CD4-positive, alpha-beta T cell treated with Interleukin-17A for 1 hour (primary cell): Measurements from ENCODE around the gene PYGL.
A peak's percentile ranks its signal among the peaks of the same experiment; 100 is the strongest.

ENCODE experiments used
- DNase-seq: peaks from one replicate; pipeline ENCODE4 v3.0.0-alpha.2; 2020

The PYGL gene

DNA sequence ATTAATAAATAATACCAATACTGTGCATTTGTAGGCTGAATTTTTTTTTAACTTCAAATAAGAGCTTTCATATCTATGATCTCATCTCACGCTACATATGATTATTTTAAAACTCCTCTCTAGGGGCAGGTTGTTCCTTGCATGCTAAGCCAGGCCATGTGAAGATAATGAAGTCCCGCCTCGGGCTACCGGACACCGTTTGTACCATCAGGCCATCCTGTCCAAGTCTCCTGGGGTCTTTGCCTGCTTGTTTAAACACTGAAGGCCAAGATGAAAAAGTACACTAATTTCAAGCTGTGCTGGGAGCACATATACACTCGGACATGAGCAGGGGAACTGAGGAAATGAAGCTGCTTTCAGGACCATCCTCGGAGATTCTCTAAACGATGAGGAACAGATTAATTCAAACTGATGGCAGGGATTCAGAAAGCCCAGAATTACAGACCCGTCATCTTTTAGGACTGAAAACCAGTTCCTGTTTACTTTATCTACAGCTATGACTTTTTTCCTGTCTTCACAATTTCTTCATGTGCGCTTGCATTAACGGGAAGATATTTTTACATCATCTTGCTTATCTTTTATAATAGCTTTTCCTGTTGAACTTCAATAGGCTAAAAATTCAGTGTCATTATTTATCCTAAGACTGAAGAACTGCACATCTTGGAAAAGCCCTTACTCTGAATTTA is 78.7 kb downstream of the PYGL start:
- no peak for DNase-seq

GRCh38 chr14:50864946-50865345 is 79.3 kb downstream of the PYGL start:
- no peak for DNase-seq

- DNase-seq: no peak
These were observed 80.0 kb downstream of the PYGL start for GRCh38 chr14:50864237-50864636.

DNA sequence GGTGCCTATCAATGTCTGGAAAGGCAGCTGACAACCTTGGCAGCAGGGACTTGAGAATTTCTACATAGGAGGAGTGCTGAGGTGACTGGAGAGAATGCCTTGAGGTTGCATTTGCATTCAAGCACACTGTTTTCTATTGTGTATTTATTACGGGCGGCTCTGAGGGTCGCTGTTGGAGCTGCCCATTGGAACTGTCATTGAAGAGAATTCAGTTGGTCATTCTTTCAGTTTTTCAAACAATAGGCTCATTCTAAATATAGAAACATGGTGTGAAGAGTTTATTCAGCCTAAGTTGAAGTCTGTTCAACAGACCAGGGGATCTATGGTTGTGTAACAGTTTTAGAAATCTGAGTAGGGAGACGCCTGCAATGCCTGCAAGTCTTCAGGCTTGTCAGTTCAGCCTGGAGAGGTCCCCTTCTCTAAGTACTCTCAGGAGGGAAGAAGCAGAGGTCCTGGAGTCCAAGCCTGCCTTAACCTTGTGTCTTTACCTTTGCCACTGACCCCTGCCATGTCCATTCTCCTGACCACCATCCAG is 82.2 kb downstream of the PYGL start:
- no peak for DNase-seq

DNA sequence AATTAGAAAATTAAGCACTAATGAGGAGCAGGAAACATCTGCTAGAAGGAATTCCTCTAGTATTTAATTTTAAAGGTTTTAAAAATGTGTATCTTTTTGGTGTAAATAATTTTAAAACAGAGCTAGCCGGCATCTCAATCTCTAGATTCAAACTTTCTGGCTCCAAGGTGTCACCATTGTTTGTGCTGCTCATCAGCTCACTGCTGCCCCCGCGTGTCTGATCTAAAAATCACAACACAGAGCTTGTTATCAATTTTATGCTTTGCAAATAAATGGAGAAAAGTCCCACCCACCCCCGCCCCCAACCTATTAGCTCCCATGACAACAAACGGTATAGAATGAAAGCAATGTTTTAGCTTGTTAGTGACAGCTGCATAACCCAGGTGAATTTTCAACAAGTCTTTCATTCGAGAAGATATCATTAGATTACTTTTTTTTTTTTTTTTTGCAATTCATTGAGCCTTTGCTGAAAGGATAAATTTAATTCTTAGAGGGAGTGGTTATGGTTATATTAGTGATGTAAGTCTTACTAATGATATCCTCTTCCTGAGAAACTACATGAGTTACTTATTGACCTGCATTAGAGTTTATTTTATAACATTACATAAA is 83.7 kb downstream of the PYGL start:
- peak; percentile 93 for DNase-seq

DNA sequence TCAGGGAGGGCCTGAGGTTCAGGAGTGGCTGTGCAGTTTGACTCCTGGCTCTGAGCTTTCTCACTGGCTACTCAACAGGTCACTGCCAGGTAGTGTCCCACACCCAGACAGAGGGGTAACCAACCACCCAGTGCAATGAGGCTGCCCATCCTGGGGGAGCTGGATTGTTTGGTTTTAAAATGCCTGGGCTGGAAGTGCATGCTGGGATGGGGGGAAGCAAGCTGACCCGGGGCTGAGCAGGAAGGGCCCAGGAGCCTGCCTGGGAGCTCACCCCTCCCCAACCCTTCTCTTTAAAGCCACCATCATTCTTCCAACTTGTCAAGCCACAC is 85.0 kb downstream of the PYGL start:
- no peak for DNase-seq

DNA sequence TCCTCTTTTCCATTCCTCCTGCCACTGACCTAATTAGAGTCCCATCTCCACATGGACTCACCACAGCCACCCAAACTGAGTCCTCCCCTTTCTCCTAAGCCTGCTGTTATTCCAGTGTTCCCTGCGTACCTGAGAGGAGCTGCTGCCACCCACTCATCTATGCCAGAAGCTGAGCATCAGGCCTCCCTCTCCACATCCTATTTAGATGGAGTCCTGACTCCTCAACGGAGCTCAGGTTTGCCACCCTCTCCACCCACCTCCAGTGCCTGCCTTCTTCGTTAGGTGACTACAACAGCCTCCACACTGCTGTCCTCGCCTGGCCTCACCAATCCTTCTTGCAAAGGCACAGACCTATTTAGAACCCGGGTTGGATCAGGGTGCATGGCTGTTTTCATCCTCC is 87.6 kb downstream of the PYGL start:
- no peak for DNase-seq

DNA sequence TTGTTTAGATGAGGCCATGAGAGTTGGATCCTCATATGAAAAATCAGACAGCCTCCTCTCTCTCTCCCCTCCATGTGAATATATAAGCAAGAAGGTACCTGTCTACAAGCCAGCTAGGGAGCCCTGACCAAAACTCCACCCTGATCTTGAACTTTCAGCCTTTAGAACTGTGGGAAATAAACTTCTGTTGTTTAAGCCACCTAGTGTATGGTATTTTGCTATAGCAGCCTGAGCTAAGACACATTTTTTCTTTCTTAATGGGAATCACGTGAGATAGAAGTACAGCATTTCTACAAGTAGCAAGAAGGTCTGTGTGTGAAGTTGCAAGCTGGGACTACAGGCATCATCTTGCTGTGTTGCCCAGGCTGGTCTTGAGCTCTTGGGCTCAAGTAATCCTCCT is 88.7 kb downstream of the PYGL start:
- DNase-seq: no peak
